ENCODE measurements around the gene FLNB.

DNA sequence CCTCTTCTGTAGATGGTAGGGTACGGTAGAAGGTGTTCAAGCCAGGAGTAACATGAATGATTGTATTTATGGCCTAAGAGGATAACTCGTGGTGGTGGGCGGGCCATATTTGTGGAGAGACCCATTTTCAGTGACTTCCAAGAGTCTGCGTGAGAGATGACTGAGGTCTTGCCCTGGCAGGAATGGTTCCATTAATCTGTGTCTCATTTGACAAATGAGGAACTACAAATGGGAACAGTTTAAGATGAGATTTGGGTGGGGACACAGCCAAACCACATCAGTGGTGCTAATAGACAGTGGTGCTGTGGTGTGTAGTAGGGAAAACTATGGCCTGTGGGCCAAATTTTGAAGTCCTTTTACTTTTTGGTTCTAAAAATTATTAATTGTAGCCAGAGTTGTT is 47.1 kb downstream of the FLNB start:
- TF ChIP-seq EZH2 (IDR thresholded peaks at IDR 0.05; ENCODE audit: insufficient read depth, poor library complexity, severe bottlenecking) (no peak), EZH2phosphoT487 (IDR thresholded peaks at IDR 0.05; ENCODE audit: insufficient read depth, low read depth) (no peak)

Measured in GM23248 (cell line).